ENCODE results near the gene HYI. TPM values are rescaled to one million over a fixed set of nuclear protein-coding genes. Genes with fewer than 3 reads are reported as not detected.

HYI gene
- total RNA-seq, 2 donors from 2014 or later: 5.7 to 25.8 TPM

- Mint-ChIP-seq H3K27me3 (no peaks in the 10 kb centered on the region), H3K4me3 (no peak overlapping the region), H3K36me3 (ENCODE audit: low read depth) (peaks cover 94% of the 10 kb centered on the region), H3K4me1 (no peaks in the 10 kb centered on the region), H3K9me3 (no peaks in the 10 kb centered on the region), H3K27ac (no peak overlapping the region)
- ATAC-seq (replicated peaks): no peak
Observed at GRCh38 chr1:43443197-43443946, 10.4 kb downstream of the HYI start.

GRCh38 chr1:43442756-43443155 lies 11.0 kb downstream of the HYI start:
- Mint-ChIP-seq H3K36me3 (ENCODE audit: low read depth) (peaks cover 96% of the 10 kb centered on the region), H3K27me3 (no peaks in the 10 kb centered on the region), H3K9me3 (no peaks in the 10 kb centered on the region), H3K4me3 (no peak overlapping the region), H3K27ac (no peak overlapping the region), H3K4me1 (no peaks in the 10 kb centered on the region)
- no peak for ATAC-seq (replicated peaks)

GRCh38 chr1:43441894-43442637 lies 11.7 kb downstream of the HYI start:
- peaks cover 90% of the 10 kb centered on the region for H3K36me3 Mint-ChIP-seq (ENCODE audit: low read depth)
- H3K9me3 Mint-ChIP-seq: no peaks in the 10 kb centered on the region
- no peaks in the 10 kb centered on the region for H3K27me3 Mint-ChIP-seq
- no peak overlapping the region for H3K4me3 Mint-ChIP-seq
- no peak for ATAC-seq (replicated peaks)
- H3K27ac Mint-ChIP-seq: no peak overlapping the region
- no peaks in the 10 kb centered on the region for H3K4me1 Mint-ChIP-seq

GRCh38 chr1:43441166-43441893 lies 12.4 kb downstream of the HYI start:
- no peaks in the 10 kb centered on the region for H3K27me3 Mint-ChIP-seq
- no peak overlapping the region for H3K4me3 Mint-ChIP-seq
- no peaks in the 10 kb centered on the region for H3K4me1 Mint-ChIP-seq
- no peak for ATAC-seq (replicated peaks)
- no peak overlapping the region for H3K27ac Mint-ChIP-seq
- no peaks in the 10 kb centered on the region for H3K9me3 Mint-ChIP-seq
- peaks cover 83% of the 10 kb centered on the region for H3K36me3 Mint-ChIP-seq (ENCODE audit: low read depth)

GRCh38 chr1:43440358-43440757 lies 13.4 kb downstream of the HYI start:
- H3K4me1 Mint-ChIP-seq: no peaks in the 10 kb centered on the region
- no peak overlapping the region for H3K27ac Mint-ChIP-seq
- no peak overlapping the region for H3K4me3 Mint-ChIP-seq
- no peak for ATAC-seq (replicated peaks)
- no peaks in the 10 kb centered on the region for H3K9me3 Mint-ChIP-seq
- peaks cover 76% of the 10 kb centered on the region for H3K36me3 Mint-ChIP-seq (ENCODE audit: low read depth)
- no peaks in the 10 kb centered on the region for H3K27me3 Mint-ChIP-seq

GRCh38 chr1:43439781-43440180 lies 13.9 kb downstream of the HYI start:
- H3K4me3 Mint-ChIP-seq: no peak overlapping the region
- H3K36me3 Mint-ChIP-seq (ENCODE audit: low read depth): peaks cover 73% of the 10 kb centered on the region
- ATAC-seq (replicated peaks): no peak
- no peaks in the 10 kb centered on the region for H3K27me3 Mint-ChIP-seq
- H3K9me3 Mint-ChIP-seq: no peaks in the 10 kb centered on the region
- no peak overlapping the region for H3K27ac Mint-ChIP-seq
- H3K4me1 Mint-ChIP-seq: no peaks in the 10 kb centered on the region

GRCh38 chr1:43438953-43439581 lies 14.7 kb downstream of the HYI start:
- no peak overlapping the region for H3K4me3 Mint-ChIP-seq
- no peaks in the 10 kb centered on the region for H3K9me3 Mint-ChIP-seq
- H3K36me3 Mint-ChIP-seq (ENCODE audit: low read depth): peaks cover 73% of the 10 kb centered on the region
- H3K4me1 Mint-ChIP-seq: no peaks in the 10 kb centered on the region
- no peaks in the 10 kb centered on the region for H3K27me3 Mint-ChIP-seq
- H3K27ac Mint-ChIP-seq: no peak overlapping the region
- no peak for ATAC-seq (replicated peaks)

GRCh38 chr1:43438576-43438952 lies 15.2 kb downstream of the HYI start:
- H3K36me3 Mint-ChIP-seq (ENCODE audit: low read depth): peaks cover 73% of the 10 kb centered on the region
- H3K27me3 Mint-ChIP-seq: no peaks in the 10 kb centered on the region

GRCh38 chr1:43438006-43438405 lies 15.7 kb downstream of the HYI start:
- no peak for ATAC-seq (replicated peaks)
- no peaks in the 10 kb centered on the region for H3K27me3 Mint-ChIP-seq
- no peaks in the 10 kb centered on the region for H3K4me1 Mint-ChIP-seq
- H3K4me3 Mint-ChIP-seq: no peak overlapping the region
- peaks cover 73% of the 10 kb centered on the region for H3K36me3 Mint-ChIP-seq (ENCODE audit: low read depth)
- no peak overlapping the region for H3K27ac Mint-ChIP-seq
- no peaks in the 10 kb centered on the region for H3K9me3 Mint-ChIP-seq

More at GRCh38 chr1:43438576-43438952, 15.2 kb downstream of the HYI start:
- Mint-ChIP-seq H3K9me3 (no peaks in the 10 kb centered on the region), H3K27ac (no peak overlapping the region), H3K4me1 (no peaks in the 10 kb centered on the region), H3K4me3 (no peak overlapping the region)
- no peak for ATAC-seq (replicated peaks)

GRCh38 chr1:43437031-43437973 lies 16.4 kb downstream of the HYI start:
- no peak for ATAC-seq (replicated peaks)
- no peaks in the 10 kb centered on the region for H3K27me3 Mint-ChIP-seq
- no peaks in the 10 kb centered on the region for H3K4me1 Mint-ChIP-seq
- H3K36me3 Mint-ChIP-seq (ENCODE audit: low read depth): peaks cover 73% of the 10 kb centered on the region
- no peak overlapping the region for H3K4me3 Mint-ChIP-seq
- H3K9me3 Mint-ChIP-seq: no peaks in the 10 kb centered on the region
- H3K27ac Mint-ChIP-seq: no peak overlapping the region

- H3K9me3 Mint-ChIP-seq: no peaks in the 10 kb centered on the region
- H3K4me1 Mint-ChIP-seq: no peaks in the 10 kb centered on the region
- H3K27me3 Mint-ChIP-seq: no peaks in the 10 kb centered on the region
- H3K36me3 Mint-ChIP-seq (ENCODE audit: low read depth): peaks cover 77% of the 10 kb centered on the region
- H3K4me3 Mint-ChIP-seq: no peak overlapping the region
- ATAC-seq (replicated peaks): no peak
- no peak overlapping the region for H3K27ac Mint-ChIP-seq
Observed at GRCh38 chr1:43436371-43436770, 17.4 kb downstream of the HYI start.

GRCh38 chr1:43435146-43436145 lies 18.3 kb downstream of the HYI start:
- ATAC-seq (replicated peaks): no peak
- H3K4me3 Mint-ChIP-seq: no peak overlapping the region
- H3K36me3 Mint-ChIP-seq (ENCODE audit: low read depth): peaks cover 77% of the 10 kb centered on the region
- no peaks in the 10 kb centered on the region for H3K9me3 Mint-ChIP-seq
- H3K27ac Mint-ChIP-seq: no peak overlapping the region
- H3K27me3 Mint-ChIP-seq: no peaks in the 10 kb centered on the region
- H3K4me1 Mint-ChIP-seq: no peaks in the 10 kb centered on the region

- peaks cover 78% of the 10 kb centered on the region for H3K36me3 Mint-ChIP-seq (ENCODE audit: low read depth)
- ATAC-seq (replicated peaks): no peak
- no peaks in the 10 kb centered on the region for H3K9me3 Mint-ChIP-seq
- no peak overlapping the region for H3K4me3 Mint-ChIP-seq
- no peaks in the 10 kb centered on the region for H3K4me1 Mint-ChIP-seq
- H3K27me3 Mint-ChIP-seq: no peaks in the 10 kb centered on the region
- H3K27ac Mint-ChIP-seq: peak overlapping the region; percentile 10
Observed at GRCh38 chr1:43434256-43434655, 19.5 kb downstream of the HYI start.

Data from activated T-helper 17 cell treated with anti-CD3 and anti-CD28 coated beads, Interleukin-2, amount 50 U/mL, for 72 hours (primary cell).